Activated CD4-positive, CD25-positive, alpha-beta regulatory T cell treated with anti-CD3 and anti-CD28 coated beads, Interleukin-2, amount 50 U/mL, for 24 hours (primary cell): ENCODE results near the gene QDPR.
"Not testable (repeated sequence)": the region's sequence is repeated elsewhere in the genome, so short reads cannot be mapped to it uniquely, and the experiment has no call there.

Source experiments
- ATAC-seq, 2 donors: fragments of 150-1000 bp; cut with Tn5 transposase; one replicate each; pipeline ENCODE4 v1.10.0; 2021; ENCODE audit warnings: mild to moderate bottlenecking in 1 of 2, moderate library complexity in 1 of 2

Gene QDPR

GRCh38 chr4:17511950-17512795 lies at the start of gene QDPR:
Gene QDPR (minus strand): TSS chr4:17512090. CDS start chr4:17512054, 36 bp downstream.
- ATAC-seq = peak; percentile 92 to 95

GRCh38 chr4:17561195-17561909 lies 49.5 kb upstream of the QDPR start:
- no peak for ATAC-seq

DNA sequence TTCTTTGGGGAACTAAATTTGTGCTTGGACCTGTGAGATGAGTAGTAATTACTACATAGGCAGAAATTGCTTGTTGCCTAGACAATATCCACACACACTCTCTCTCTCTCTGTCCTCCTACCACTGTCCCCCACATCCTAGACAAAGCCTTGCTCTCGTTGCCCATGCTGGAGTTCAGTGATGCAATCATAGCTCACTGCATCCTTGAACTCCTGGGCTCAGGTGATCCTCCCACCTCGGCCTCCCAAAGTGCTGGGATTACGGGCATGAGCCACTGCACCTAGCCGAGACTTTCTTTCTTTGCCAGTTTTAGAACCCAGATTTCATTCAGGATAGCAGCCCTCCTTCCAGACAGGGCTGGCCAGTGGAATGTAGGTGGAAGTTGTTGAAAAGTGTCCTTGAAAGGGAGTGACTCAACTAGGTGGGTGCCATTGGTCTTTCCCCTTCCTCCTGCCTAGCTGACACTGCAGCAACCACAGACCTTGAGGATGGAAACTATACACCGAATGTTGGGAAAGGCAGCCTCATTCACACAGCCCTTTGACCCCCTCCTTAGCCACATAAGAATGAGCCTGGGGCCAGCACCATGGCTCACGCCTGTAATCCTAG lies 48.3 kb upstream of the QDPR start:
- ATAC-seq = no peak

DNA sequence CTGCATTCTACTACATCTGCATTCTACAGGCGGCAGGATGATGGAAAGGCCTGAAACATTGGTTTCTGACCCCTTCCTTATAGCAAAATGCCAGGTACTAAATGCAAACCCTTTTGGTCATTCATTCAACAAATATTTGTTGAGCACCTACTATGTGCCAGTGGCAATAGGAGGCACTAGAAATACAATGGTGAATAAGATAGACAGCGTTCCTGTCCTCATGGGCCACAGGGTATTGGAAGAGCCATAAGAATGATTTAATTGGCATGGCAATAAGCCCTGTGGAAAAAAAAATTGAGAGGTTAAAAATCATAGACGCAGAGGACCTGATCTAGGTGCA lies 47.8 kb upstream of the QDPR start:
- no peak for ATAC-seq

GRCh38 chr4:17558941-17559708 lies 47.2 kb upstream of the QDPR start:
- ATAC-seq = no peak

- ATAC-seq = no peak
Measured at GRCh38 chr4:17557880-17558279, 46.0 kb upstream of the QDPR start.

- no peak for ATAC-seq
Measured at GRCh38 chr4:17556498-17556897, 44.6 kb upstream of the QDPR start.

DNA sequence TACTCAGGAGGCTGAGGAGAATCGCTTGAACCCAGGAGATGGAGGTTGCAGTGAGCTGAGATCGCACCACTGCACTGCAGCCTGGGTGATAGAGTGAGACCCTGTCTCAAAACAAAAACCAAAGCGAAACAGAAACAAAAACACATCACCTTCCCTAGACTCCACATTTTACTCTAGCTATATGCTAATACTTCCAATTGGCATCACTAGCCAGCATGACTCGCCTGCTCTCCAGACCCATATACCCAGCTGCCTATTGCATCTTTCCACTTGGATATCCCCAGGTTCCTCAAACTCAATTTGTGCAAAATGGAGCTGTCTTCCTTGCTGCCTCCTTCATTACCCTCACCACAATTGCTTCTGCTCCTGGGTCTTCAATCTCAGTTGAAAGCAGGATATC lies 42.7 kb upstream of the QDPR start:
- ATAC-seq = no peak

DNA sequence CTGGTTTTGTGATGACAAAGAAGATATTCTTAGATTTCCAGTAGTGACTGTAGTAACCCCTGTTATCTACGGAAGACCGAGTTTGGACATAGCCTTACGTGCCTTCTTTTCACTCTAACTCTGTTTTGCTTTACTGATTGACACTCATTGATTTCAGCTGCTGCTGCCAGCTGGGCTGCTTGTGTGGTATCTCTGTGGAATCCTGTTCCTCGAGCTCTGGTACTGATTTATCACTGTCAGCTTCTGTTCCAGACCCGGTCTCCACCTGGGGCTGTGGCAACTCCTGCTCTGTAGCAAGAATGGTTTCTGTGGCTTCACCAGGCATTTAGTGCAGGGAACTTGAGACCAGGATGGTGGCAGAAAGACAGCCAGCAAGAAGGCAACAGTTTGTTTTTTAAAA lies 40.5 kb upstream of the QDPR start:
- no peak for ATAC-seq

GRCh38 chr4:17550549-17550948 lies 38.7 kb upstream of the QDPR start:
- no peak for ATAC-seq

GRCh38 chr4:17546678-17547077 lies 34.8 kb upstream of the QDPR start:
- ATAC-seq = no peak

- ATAC-seq = no peak
Measured at GRCh38 chr4:17546222-17546621, 34.3 kb upstream of the QDPR start.

GRCh38 chr4:17545374-17546140 lies 33.7 kb upstream of the QDPR start:
- ATAC-seq = no peak

DNA sequence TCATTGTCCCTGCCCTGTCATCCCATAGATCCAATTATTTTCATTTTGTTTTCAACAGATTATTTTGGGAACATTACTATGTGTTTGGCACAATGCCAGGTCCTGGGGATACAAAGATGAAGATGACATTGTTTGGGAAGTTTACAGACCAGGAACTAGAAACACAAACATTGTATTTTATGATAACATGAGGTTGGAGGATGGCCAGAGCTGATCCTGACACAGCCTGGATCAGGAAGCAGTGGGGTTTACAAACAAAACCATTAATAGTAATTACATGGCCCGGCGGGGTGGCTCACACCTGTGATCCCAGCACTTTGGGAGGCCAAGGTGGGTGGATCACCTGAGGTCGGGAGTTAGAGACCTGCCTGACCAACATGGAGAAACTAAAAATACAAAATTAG lies 32.9 kb upstream of the QDPR start:
- no peak for ATAC-seq

- ATAC-seq = no peak
Measured at GRCh38 chr4:17544205-17544604, 32.3 kb upstream of the QDPR start.

- not testable (repeated sequence) for ATAC-seq
Measured at GRCh38 chr4:17537060-17537459, 25.2 kb upstream of the QDPR start.

GRCh38 chr4:17535906-17536305 lies 24.0 kb upstream of the QDPR start:
- ATAC-seq = no peak

DNA sequence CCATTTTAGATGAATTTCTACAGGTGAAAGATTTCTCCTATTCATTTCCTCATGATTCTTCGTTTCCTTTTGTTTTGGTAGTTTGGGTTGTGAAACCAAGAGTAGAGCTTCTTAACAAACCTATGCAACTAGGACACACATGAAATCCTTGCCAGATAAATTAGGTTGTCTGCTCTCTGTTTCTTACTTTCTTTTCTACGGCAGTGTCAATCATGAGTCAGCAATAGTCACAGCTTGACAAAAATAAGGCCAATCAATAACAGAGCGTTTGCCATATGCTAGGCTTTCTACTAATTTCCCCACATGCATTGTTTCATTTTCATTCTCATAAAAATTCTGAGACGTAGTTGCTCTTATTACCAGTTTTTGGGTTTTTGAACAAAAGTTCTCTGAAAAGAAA lies 23.4 kb upstream of the QDPR start:
- ATAC-seq = peak in 1 of 2 donors; percentile 45

DNA sequence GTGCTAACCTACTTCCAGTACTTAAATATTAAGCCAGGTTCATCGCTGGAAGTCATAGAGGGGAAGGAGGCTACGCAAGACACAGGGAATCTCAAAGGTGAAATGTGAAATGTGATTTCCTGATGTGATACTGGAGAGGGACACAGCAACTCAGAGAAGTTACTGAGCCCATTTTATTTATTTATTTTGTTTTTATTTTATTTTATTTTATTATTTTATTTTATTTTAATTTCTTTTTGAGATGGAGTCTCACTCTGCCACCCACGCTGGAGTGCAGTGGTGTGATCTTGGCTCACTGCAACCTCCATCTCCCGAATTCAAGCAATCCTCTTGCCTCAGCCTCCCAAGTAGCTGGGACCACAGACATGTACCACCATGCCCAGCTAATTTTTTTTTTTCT lies 22.8 kb upstream of the QDPR start:
- ATAC-seq = no peak

- ATAC-seq = no peak
Measured at GRCh38 chr4:17531538-17532285, 19.8 kb upstream of the QDPR start.

DNA sequence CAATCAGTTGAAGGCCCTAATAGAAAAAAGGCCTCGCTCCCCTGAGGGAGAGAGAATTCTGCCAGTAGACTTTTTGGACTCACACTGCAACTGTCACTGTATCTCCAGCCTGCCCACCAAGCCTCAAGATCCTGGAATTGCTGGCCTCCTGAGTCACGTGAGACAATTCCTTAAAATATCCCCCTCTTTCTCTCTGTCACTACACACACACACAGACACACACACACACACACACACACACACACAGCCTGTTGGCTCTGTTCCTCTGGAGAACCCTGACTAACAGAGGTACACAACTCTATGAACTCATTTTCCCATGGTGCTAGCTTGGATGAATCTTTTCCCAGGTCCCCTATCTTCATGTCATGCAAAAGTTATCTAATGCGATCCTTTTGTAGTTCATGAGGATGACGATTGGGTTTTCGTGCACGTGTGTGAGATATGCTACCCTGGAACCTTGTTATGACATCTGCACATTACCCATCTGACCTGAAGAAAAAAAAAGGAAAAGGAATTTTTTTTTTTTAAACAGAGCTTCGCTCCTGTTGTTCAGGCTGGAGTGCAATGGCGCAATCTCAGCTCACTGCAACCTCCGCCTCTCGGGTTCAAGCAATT lies 16.8 kb upstream of the QDPR start:
- no peak for ATAC-seq
